CD4-positive, alpha-beta T cell treated with Interleukin-17A for 1 hour (primary cell): ENCODE results near the gene ADIPOQ.
"Not testable (repeated sequence)": the region's sequence is repeated elsewhere in the genome, so short reads cannot be mapped to it uniquely, and the experiment has no call there.

Experiments used
- DNase-seq: peaks from one replicate; pipeline ENCODE4 v3.0.0-alpha.2; 2020

The ADIPOQ gene

GRCh38 chr3:186842426-186843038 is at the start of gene ADIPOQ:
Gene ADIPOQ, plus strand, starts transcription at chr3:186842710. Its CDS starts 10,349 bp downstream, at chr3:186853059.
- no peak for DNase-seq

- no peak for DNase-seq
These were observed 44.2 kb upstream of the ADIPOQ start for GRCh38 chr3:186798239-186798874.

GRCh38 chr3:186800285-186800684 is 42.2 kb upstream of the ADIPOQ start:
- peak; percentile 16 for DNase-seq

GRCh38 chr3:186802701-186803100 is 39.8 kb upstream of the ADIPOQ start:
- no peak for DNase-seq

GRCh38 chr3:186803447-186803846 is 39.1 kb upstream of the ADIPOQ start:
- DNase-seq, result not testable (repeated sequence)

- DNase-seq, result peak; percentile 81
These were observed 36.1 kb upstream of the ADIPOQ start, which contains the start of gene RFC4 for GRCh38 chr3:186806089-186807055. Gene RFC4, minus strand, starts transcription at chr3:186806482. Its CDS starts 1,769 bp downstream, at chr3:186804713.

- DNase-seq, result peak; percentile 31
These were observed 35.3 kb upstream of the ADIPOQ start for GRCh38 chr3:186807231-186807630.

- DNase-seq, result no peak
These were observed 32.0 kb upstream of the ADIPOQ start for GRCh38 chr3:186810336-186810996.

GRCh38 chr3:186811313-186811712 is 31.2 kb upstream of the ADIPOQ start:
- DNase-seq, result not testable (repeated sequence)

- no peak for DNase-seq
These were observed 28.4 kb upstream of the ADIPOQ start for GRCh38 chr3:186814100-186814499.

- DNase-seq, result no peak
These were observed 27.1 kb upstream of the ADIPOQ start for GRCh38 chr3:186815435-186815834.

- DNase-seq, result no peak
These were observed 24.0 kb upstream of the ADIPOQ start for GRCh38 chr3:186818516-186818915.

- no peak for DNase-seq
These were observed 23.6 kb upstream of the ADIPOQ start for GRCh38 chr3:186818956-186819355.

- peak; percentile 67 for DNase-seq
These were observed 20.8 kb upstream of the ADIPOQ start for GRCh38 chr3:186821429-186822387.

- DNase-seq, result not testable (repeated sequence)
These were observed 20.1 kb upstream of the ADIPOQ start for GRCh38 chr3:186822388-186822759.

- no peak for DNase-seq
These were observed 19.1 kb upstream of the ADIPOQ start for GRCh38 chr3:186823386-186823785.

GRCh38 chr3:186824430-186825139 is 17.9 kb upstream of the ADIPOQ start:
- DNase-seq, result no peak

GRCh38 chr3:186825294-186825821 is 17.2 kb upstream of the ADIPOQ start:
- DNase-seq, result peak; percentile 7

GRCh38 chr3:186825872-186826409 is 16.6 kb upstream of the ADIPOQ start:
- no peak for DNase-seq

- DNase-seq, result peak; percentile 23
These were observed 16.0 kb upstream of the ADIPOQ start for GRCh38 chr3:186826410-186826975.
